GM23338 (cell line): ENCODE data around the gene FBXO28. TPM values are rescaled to one million over a fixed set of nuclear protein-coding genes. Genes with fewer than 3 reads are reported as not detected.

ENCODE experiments used
- ATAC-seq: fragments of 200-7000 bp; cut with Tn5 transposase; 3 replicates; pipeline ENCODE4 v1.9.1; 2020
- DNase-seq: peaks from one replicate; pipeline ENCODE4 v3.0.0-alpha.2; 2015; ENCODE audit warnings: low spot score
- H2AFZ ChIP-seq: fragments of 200-600 bp; sonication (generic); 2 replicates; pipeline ENCODE4 v1.8.0; 2016; ENCODE audit warnings: antibody characterized with exemption, mild to moderate bottlenecking, moderate library complexity
- H3F3A ChIP-seq: fragments of 200-600 bp; sonication (generic); replicated peaks from 2 replicates; pipeline ENCODE4 v1.8.0; 2017; ENCODE audit warnings: antibody characterized with exemption, mixed run types, low read depth
- H3K27ac ChIP-seq: fragments of 200-600 bp; sonication (generic); 2 replicates; pipeline ENCODE4 v1.6.1; 2016; ENCODE audit warnings: low read depth
- H3K27me3 ChIP-seq: fragments of 200-600 bp; sonication (generic); 2 replicates; pipeline ENCODE4 v1.8.0; 2016; ENCODE audit warnings: mild to moderate bottlenecking, mixed run types, moderate library complexity; ENCODE audit not compliant: insufficient read depth
- H3K36me3 ChIP-seq: fragments of 200-600 bp; sonication (generic); 2 replicates; pipeline ENCODE4 v1.8.0; 2016; ENCODE audit warnings: mild to moderate bottlenecking; ENCODE audit not compliant: insufficient read depth
- H3K4me1 ChIP-seq: fragments of 200-600 bp; sonication (generic); 2 replicates; pipeline ENCODE4 v1.8.0; 2016; ENCODE audit warnings: mild to moderate bottlenecking, moderate library complexity; ENCODE audit not compliant: insufficient read depth
- H3K4me2 ChIP-seq: fragments of 200-600 bp; sonication (generic); 2 replicates; pipeline ENCODE4 v1.7.1; 2017; ENCODE audit warnings: mixed run types
- H3K4me3 ChIP-seq: fragments of 200-600 bp; sonication (generic); 2 replicates; pipeline ENCODE4 v1.6.1; 2016; ENCODE audit warnings: mixed run types
- H3K79me2 ChIP-seq: fragments of 200-600 bp; sonication (generic); replicated peaks from 2 replicates; pipeline ENCODE4 v1.8.0; 2017; ENCODE audit warnings: mild to moderate bottlenecking; ENCODE audit not compliant: insufficient read depth
- H3K9me2 ChIP-seq: fragments of 200-600 bp; sonication (generic); 2 replicates; pipeline ENCODE4 v1.8.0; 2017; ENCODE audit not compliant: insufficient read depth
- H4K20me1 ChIP-seq: fragments of 200-600 bp; sonication (generic); replicated peaks from 2 replicates; pipeline ENCODE4 v1.8.0; 2017; ENCODE audit warnings: mild to moderate bottlenecking; ENCODE audit not compliant: insufficient read depth
- H3K27ac Mint-ChIP-seq: 2 replicates; pipeline ENCODE4 v1.8.0; 2020; ENCODE audit warnings: inconsistent platforms, mild to moderate bottlenecking, moderate library complexity, mixed read lengths
- H3K27me3 Mint-ChIP-seq: 3 replicates; pipeline ENCODE4 v1.8.0; 2022; ENCODE audit warnings: low read depth, mild to moderate bottlenecking, moderate library complexity, mixed read lengths, inconsistent platforms; ENCODE audit not compliant: insufficient read depth, poor library complexity
- H3K36me3 Mint-ChIP-seq: 3 replicates; pipeline ENCODE4 v1.8.0; 2021; ENCODE audit warnings: low read depth, mild to moderate bottlenecking, inconsistent platforms, moderate library complexity, mixed read lengths
- H3K4me1 Mint-ChIP-seq: 3 replicates; pipeline ENCODE4 v1.8.0; 2020; ENCODE audit warnings: mild to moderate bottlenecking, inconsistent platforms, mixed read lengths
- H3K4me3 Mint-ChIP-seq: 3 replicates; pipeline ENCODE4 v1.8.0; 2021; ENCODE audit warnings: moderate library complexity, mild to moderate bottlenecking, inconsistent platforms, mixed read lengths
- H3K9me3 Mint-ChIP-seq: 3 replicates; pipeline ENCODE4 v1.8.0; 2020; ENCODE audit warnings: moderate library complexity, mild to moderate bottlenecking, inconsistent platforms, mixed read lengths
- CREB1 ChIP-seq: fragments of 250-450 bp; sonication (Bioruptor Pico); IDR thresholded peaks from 2 replicates; pipeline ENCODE4 v1.5.0; 2020; ENCODE audit warnings: low read depth, mild to moderate bottlenecking, moderate library complexity
- CTCF ChIP-seq, 2 experiments: fragments of 200-600 bp in 1 of 2; sonication (generic) in 1 of 2; conservative IDR thresholded peaks; 2 replicates each; pipeline versions ENCODE4 v1.5.1 to v1.6.1; 2016 to 2017; ENCODE audit warnings: antibody characterized with exemption in 2 of 2, low read depth in 2 of 2, mild to moderate bottlenecking in 2 of 2, moderate library complexity in 1 of 2
- ETS1 ChIP-seq: IDR thresholded peaks from 2 replicates; pipeline ENCODE4 v1.6.1; 2016; ENCODE audit warnings: antibody characterized with exemption
- EZH2 ChIP-seq: fragments of 200-600 bp; sonication (generic); IDR thresholded peaks from one replicate; pipeline ENCODE4 v1.8.0; 2017; ENCODE audit warnings: antibody characterized with exemption, mild to moderate bottlenecking, low read depth; ENCODE audit not compliant: unreplicated experiment
- EZH2phosphoT487 ChIP-seq: fragments of 200-600 bp; sonication (generic); IDR thresholded peaks from one replicate; pipeline ENCODE4 v1.8.1; 2018; ENCODE audit warnings: antibody characterized with exemption; ENCODE audit not compliant: unreplicated experiment
- JUNB ChIP-seq: IDR thresholded peaks from one replicate; pipeline ENCODE4 v1.6.1; 2016; ENCODE audit warnings: antibody characterized with exemption; ENCODE audit not compliant: unreplicated experiment
- REST ChIP-seq: IDR thresholded peaks from one replicate; pipeline ENCODE4 v1.6.1; 2018; ENCODE audit warnings: antibody characterized with exemption; ENCODE audit not compliant: unreplicated experiment
- STAT1 ChIP-seq: IDR thresholded peaks from one replicate; pipeline ENCODE4 v1.6.1; 2016; ENCODE audit warnings: antibody characterized with exemption; ENCODE audit not compliant: unreplicated experiment
- ZNF114 ChIP-seq: fragments of 250-450 bp; sonication (Bioruptor Pico); IDR thresholded peaks from 2 replicates; pipeline ENCODE4 v1.5.0; 2020; ENCODE audit warnings: mild to moderate bottlenecking, moderate library complexity
- ZNF331 ChIP-seq: fragments of 250-450 bp; sonication (Bioruptor Pico); IDR thresholded peaks from 2 replicates; pipeline ENCODE4 v1.5.0; 2020; ENCODE audit warnings: low read depth, mild to moderate bottlenecking, moderate library complexity
- ZNF462 ChIP-seq: fragments of 250-450 bp; sonication (Bioruptor Pico); IDR thresholded peaks from 2 replicates; pipeline ENCODE4 v1.5.0; 2020; ENCODE audit warnings: mild to moderate bottlenecking, moderate library complexity
- polyA plus RNA-seq: library from polyadenylated mRNA; unstranded; fragments of >200 nt; fragmentation: Nextera tagmentation; extraction: Ambion mirVana; gene quantifications from 2 replicates; pipeline ENCODE4 v1.2.1, GENCODE V29; 2016
- total RNA-seq: library from RNA; depleted of rRNA; stranded (reverse); fragments of >200 nt; shearing (Covaris generic); gene quantifications from 2 replicates; pipeline ENCODE4 v1.2.3, GENCODE V29; 2014

Gene FBXO28
- total and polyA plus RNA-seq, 2 experiments from 2014 or later, result 16.9 to 45.2 TPM

- no peak for TF ChIP-seq REST
- TF ChIP-seq CREB1 (CRISPR knock-in tag), result no peak
- no peak for TF ChIP-seq ETS1
Observed at GRCh38 chr1:224160171-224160682, 46.3 kb downstream of the FBXO28 start (continued).

- Histone ChIP-seq H3K36me3 (peaks cover 6% of the 10 kb centered on the region; the same call in 1 of the 2 replicates), H4K20me1 (no peaks in the 10 kb centered on the region), H3F3A (peaks cover 16% of the 10 kb centered on the region), H3K4me2 (no peak overlapping the region), H3K79me2 (no peaks in the 10 kb centered on the region), H3K9me2 (no peaks in the 10 kb centered on the region), H3K4me3 (no peak overlapping the region), H3K27me3 (no peaks in the 10 kb centered on the region), H2AFZ (no peak overlapping the region), H3K4me1 (peaks cover 8% of the 10 kb centered on the region), H3K27ac (no peak overlapping the region)
- peaks cover 25% of the 10 kb centered on the region for H3K36me3 Mint-ChIP-seq
- no peak overlapping the region for H3K4me3 Mint-ChIP-seq
- H3K27ac Mint-ChIP-seq, result peak overlapping the region; percentile 56; the same call in 1 of the 2 replicates
- ATAC-seq, result no peak; the same call in 2 of the 3 replicates
- DNase-seq, result peak; percentile 21
- H3K27me3 Mint-ChIP-seq, result no peaks in the 10 kb centered on the region
- no peaks in the 10 kb centered on the region for H3K9me3 Mint-ChIP-seq
- H3K4me1 Mint-ChIP-seq, result peaks cover 24% of the 10 kb centered on the region
- TF ChIP-seq ZNF331 (CRISPR knock-in tag) (no peak), EZH2phosphoT487 (no peak), EZH2 (no peak), CREB1 (CRISPR knock-in tag) (no peak), ZNF462 (CRISPR knock-in tag) (no peak), ZNF114 (CRISPR knock-in tag) (no peak), JUNB (no peak), CTCF (conservative IDR thresholded peaks at IDR 0.05; ENCODE audit: low read depth in 2 of 2) (no peak), STAT1 (no peak)
Observed at GRCh38 chr1:224162768-224163167, 48.9 kb downstream of the FBXO28 start.
